ENCODE results near the gene LEF1. TPM values are rescaled to one million over a fixed set of nuclear protein-coding genes. Genes with fewer than 3 reads are reported as not detected.

Gene LEF1
- total RNA-seq, 1 donor from 2014 or later = 1.1 TPM

DNA sequence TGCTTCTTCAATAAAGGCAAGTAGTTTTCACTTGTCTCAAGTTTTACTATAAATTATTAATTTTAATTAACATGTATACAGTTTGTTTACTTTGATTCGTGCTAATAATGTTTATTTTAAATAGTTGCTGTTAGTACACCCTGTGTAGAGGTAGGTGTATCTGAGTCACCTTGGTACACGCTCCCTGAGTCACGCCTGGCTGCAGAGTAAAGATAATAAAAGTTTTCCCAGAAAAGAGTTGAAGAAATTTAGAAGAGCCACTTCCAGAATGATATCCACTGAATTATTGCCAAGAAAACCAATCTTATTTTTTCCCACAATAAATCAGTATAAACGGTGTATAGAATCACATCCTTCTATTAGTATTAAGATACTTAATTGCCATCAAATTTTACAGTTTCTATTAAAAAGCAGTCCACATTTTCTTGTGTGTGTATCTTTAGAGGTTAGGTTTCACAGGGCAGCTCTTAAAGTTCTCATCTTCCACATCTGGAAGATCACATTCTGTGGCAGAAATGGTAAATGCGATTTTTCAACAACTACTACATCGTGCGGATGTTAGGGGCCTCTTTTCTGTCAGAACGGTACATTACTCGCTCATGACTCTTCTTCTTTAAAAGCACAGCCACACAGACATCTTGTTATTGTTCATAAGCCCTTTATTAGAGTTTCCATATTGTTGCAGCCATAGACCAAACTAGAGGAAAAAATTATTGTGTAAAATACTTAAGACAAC, 123.6 kb downstream of the LEF1 start:
- DNase-seq (no peak), ATAC-seq (ENCODE audit: low read depth) (no peak)
- Mint-ChIP-seq H3K4me1 (no peaks in the 10 kb centered on the region), H3K36me3 (ENCODE audit: low read depth) (no peaks in the 10 kb centered on the region), H3K9me3 (no peaks in the 10 kb centered on the region), H3K27ac (no peak overlapping the region), H3K27me3 (no peaks in the 10 kb centered on the region), H3K4me3 (no peak overlapping the region)
- intact Hi-C loops (cut with micrococcal nuclease) = no loop called here
- ChIA-PET CTCF (no interaction called here), POLR2A (no interaction called here)
- TF ChIP-seq, protein P1, sequence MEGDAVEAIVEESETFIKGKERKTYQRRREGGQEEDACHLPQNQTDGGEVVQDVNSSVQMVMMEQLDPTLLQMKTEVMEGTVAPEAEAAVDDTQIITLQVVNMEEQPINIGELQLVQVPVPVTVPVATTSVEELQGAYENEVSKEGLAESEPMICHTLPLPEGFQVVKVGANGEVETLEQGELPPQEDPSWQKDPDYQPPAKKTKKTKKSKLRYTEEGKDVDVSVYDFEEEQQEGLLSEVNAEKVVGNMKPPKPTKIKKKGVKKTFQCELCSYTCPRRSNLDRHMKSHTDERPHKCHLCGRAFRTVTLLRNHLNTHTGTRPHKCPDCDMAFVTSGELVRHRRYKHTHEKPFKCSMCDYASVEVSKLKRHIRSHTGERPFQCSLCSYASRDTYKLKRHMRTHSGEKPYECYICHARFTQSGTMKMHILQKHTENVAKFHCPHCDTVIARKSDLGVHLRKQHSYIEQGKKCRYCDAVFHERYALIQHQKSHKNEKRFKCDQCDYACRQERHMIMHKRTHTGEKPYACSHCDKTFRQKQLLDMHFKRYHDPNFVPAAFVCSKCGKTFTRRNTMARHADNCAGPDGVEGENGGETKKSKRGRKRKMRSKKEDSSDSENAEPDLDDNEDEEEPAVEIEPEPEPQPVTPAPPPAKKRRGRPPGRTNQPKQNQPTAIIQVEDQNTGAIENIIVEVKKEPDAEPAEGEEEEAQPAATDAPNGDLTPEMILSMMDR (IDR thresholded peaks at IDR 0.05) = no peak

DNA sequence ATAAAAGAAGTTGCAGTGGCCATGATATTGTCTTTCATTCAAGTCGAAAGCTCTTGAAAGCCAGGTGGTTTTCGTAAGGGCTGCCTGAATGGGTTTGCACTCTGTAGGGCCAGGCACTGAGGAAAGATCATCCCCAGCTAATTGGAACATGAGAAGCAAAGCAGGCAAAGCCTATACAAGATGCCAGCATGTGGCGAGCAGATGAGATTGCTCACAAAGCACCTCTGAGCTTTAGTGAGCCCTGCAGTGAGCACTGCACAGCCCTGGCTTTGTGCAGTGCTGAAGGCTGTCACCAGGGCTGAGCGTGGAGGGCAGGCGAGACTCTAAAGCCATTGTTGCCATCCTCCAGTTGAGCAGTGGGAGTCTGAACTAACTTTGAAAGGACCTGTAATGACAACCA, 125.2 kb downstream of the LEF1 start:
- CTCF ChIA-PET = no interaction called here
- Mint-ChIP-seq H3K36me3 (ENCODE audit: low read depth) (no peaks in the 10 kb centered on the region), H3K9me3 (no peaks in the 10 kb centered on the region), H3K4me1 (no peaks in the 10 kb centered on the region), H3K27me3 (no peaks in the 10 kb centered on the region), H3K4me3 (no peak overlapping the region), H3K27ac (no peak overlapping the region)
- POLR2A ChIA-PET = no interaction called here
- TF ChIP-seq, protein P1 (IDR thresholded peaks at IDR 0.05) = no peak
- intact Hi-C loops (cut with micrococcal nuclease) = no loop called here
- ATAC-seq (ENCODE audit: low read depth) = no peak
- DNase-seq = no peak

DNA sequence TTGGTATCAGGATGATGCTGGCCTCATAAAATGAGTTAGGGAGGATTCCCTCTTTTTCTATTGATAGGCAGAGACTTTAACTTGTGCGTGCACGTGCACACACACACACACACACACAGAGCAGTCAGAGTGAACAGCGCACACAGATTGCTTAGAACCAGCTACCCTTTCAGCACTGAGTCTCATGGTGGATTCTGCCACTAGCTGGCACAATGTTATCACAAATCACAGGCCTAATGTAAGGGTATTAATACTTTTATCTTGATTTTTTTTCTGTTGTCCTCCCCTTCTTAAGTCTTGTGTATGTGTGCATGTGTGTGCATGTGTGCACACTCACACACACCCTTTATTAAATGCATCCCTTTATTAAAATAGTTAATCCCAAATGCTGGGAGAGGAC, 125.8 kb downstream of the LEF1 start:
- ChIA-PET POLR2A (no interaction called here), CTCF (no interaction called here)
- no peak overlapping the region for H3K4me3 Mint-ChIP-seq
- H3K4me1 Mint-ChIP-seq = no peaks in the 10 kb centered on the region
- no peaks in the 10 kb centered on the region for H3K27me3 Mint-ChIP-seq
- no peaks in the 10 kb centered on the region for H3K9me3 Mint-ChIP-seq
- no peak for DNase-seq
- intact Hi-C loops (cut with micrococcal nuclease) = no loop called here
- no peak for ATAC-seq (ENCODE audit: low read depth)
- TF ChIP-seq, protein P1 (IDR thresholded peaks at IDR 0.05) = no peak
- H3K36me3 Mint-ChIP-seq (ENCODE audit: low read depth) = no peaks in the 10 kb centered on the region
- no peak overlapping the region for H3K27ac Mint-ChIP-seq

DNA sequence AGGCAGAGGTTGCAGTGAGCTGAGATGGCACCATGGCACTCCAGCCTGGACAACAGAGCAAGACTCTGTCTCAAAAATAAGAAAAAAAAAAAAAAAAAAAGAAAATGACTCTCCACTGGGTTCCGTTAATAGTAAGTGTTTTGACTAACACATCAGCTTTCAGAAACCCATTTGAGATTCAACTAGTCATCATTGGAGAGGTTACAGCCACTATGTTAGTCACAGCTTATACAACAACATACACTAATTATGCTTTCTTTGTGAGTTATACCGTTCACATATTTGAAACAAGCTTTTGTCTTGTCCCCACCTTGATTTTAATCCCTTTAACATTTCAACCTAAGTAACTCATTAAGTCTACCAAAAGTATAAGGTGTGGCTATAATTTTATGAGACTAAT, 130.8 kb downstream of the LEF1 start:
- ATAC-seq (ENCODE audit: low read depth) (no peak), DNase-seq (no peak)
- ChIA-PET POLR2A (no interaction called here), CTCF (no interaction called here)
- H3K27me3 Mint-ChIP-seq = no peaks in the 10 kb centered on the region
- peaks cover 27% of the 10 kb centered on the region for H3K36me3 Mint-ChIP-seq (ENCODE audit: low read depth)
- intact Hi-C loops (cut with micrococcal nuclease) = no loop called here
- TF ChIP-seq, protein P1 (IDR thresholded peaks at IDR 0.05) = no peak
- no peak overlapping the region for H3K4me3 Mint-ChIP-seq
- peaks cover 12% of the 10 kb centered on the region for H3K4me1 Mint-ChIP-seq
- H3K27ac Mint-ChIP-seq = no peak overlapping the region
- H3K9me3 Mint-ChIP-seq = no peaks in the 10 kb centered on the region

DNA sequence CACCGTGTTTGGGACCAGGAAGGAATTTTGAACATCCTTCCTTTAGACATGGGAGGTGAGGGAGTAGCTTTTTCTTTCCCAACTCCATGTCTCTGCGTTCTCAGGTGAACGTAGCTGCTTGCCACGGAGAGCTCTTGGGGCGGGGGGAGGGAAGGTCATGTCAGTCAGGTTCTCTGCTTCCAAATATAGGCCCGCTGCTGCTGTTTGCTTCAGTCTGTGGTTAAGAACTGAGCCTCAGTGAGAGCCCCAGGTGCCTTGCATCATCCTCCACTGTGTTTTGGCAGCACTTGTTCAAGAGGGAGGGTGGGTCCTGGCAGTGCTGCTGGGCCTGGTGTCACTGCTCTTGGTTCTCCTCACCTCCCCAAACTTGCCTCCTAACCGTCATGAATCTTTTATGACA, 132.5 kb downstream of the LEF1 start:
- Mint-ChIP-seq H3K9me3 (no peaks in the 10 kb centered on the region), H3K4me3 (no peak overlapping the region), H3K27me3 (no peaks in the 10 kb centered on the region), H3K27ac (peak overlapping the region; percentile 56), H3K4me1 (peaks cover 12% of the 10 kb centered on the region), H3K36me3 (ENCODE audit: low read depth) (peaks cover 35% of the 10 kb centered on the region)
- peak; percentile 47 for ATAC-seq (ENCODE audit: low read depth)
- POLR2A ChIA-PET = no interaction called here
- TF ChIP-seq, protein P1 (IDR thresholded peaks at IDR 0.05) = no peak
- CTCF ChIA-PET = interaction anchor here (1.8 kb wide), 1 partner anchor 17 kb away, joined by 8 read pairs; no protein-coding TSS in a partner anchor
- DNase-seq = no peak
- intact Hi-C loops (cut with micrococcal nuclease) = no loop called here
